ENCODE data around the gene TNFRSF1B. TPM values are rescaled to one million over a fixed set of nuclear protein-coding genes. Genes with fewer than 3 reads are reported as not detected.

The TNFRSF1B gene
- total RNA-seq, 1 donor from 2014 or later, result under 0.01 TPM

- DNase-seq (ENCODE audit: low read depth) (peak; percentile 97), FAIRE-seq (peak; percentile 81)
- Histone ChIP-seq H3K36me3 (ENCODE audit: control insufficient read depth, insufficient read depth, low read length) (peaks cover 5% of the 10 kb centered on the region), H3K4me3 (ENCODE audit: low read depth, low read length) (no peak overlapping the region), H3K27me3 (ENCODE audit: control insufficient read depth, insufficient read depth, low read length) (no peaks in the 10 kb centered on the region)
- no peak for TF ChIP-seq CTCF (IDR thresholded peaks at IDR 0.05; ENCODE audit: insufficient read depth, low read length, severe bottlenecking)
These were observed 65.4 kb downstream of the TNFRSF1B start for GRCh38 chr1:12232221-12232620.

- peak; percentile 15 for DNase-seq (ENCODE audit: low read depth)
- peak; percentile 36 for TF ChIP-seq CTCF (IDR thresholded peaks at IDR 0.05; ENCODE audit: insufficient read depth, low read length, severe bottlenecking)
- Histone ChIP-seq H3K27me3 (ENCODE audit: control insufficient read depth, insufficient read depth, low read length) (no peaks in the 10 kb centered on the region), H3K4me3 (ENCODE audit: low read depth, low read length) (no peak overlapping the region), H3K36me3 (ENCODE audit: control insufficient read depth, insufficient read depth, low read length) (peaks cover 19% of the 10 kb centered on the region)
- no peak for FAIRE-seq
These were observed 77.3 kb downstream of the TNFRSF1B start for GRCh38 chr1:12244078-12244477.

GRCh38 chr1:12244585-12244984 lies 77.8 kb downstream of the TNFRSF1B start:
- FAIRE-seq, result no peak
- TF ChIP-seq CTCF (IDR thresholded peaks at IDR 0.05; ENCODE audit: insufficient read depth, low read length, severe bottlenecking), result no peak

GRCh38 chr1:12245116-12245515 lies 78.3 kb downstream of the TNFRSF1B start:
- DNase-seq (ENCODE audit: low read depth), result no peak
- peaks cover 25% of the 10 kb centered on the region for H3K36me3 ChIP-seq (ENCODE audit: control insufficient read depth, insufficient read depth, low read length)
- TF ChIP-seq CTCF (IDR thresholded peaks at IDR 0.05; ENCODE audit: insufficient read depth, low read length, severe bottlenecking), result no peak
- FAIRE-seq, result no peak
- H3K4me3 ChIP-seq (ENCODE audit: low read depth, low read length), result no peak overlapping the region
- H3K27me3 ChIP-seq (ENCODE audit: control insufficient read depth, insufficient read depth, low read length), result no peaks in the 10 kb centered on the region

More at GRCh38 chr1:12244585-12244984, 77.8 kb downstream of the TNFRSF1B start:
- DNase-seq (ENCODE audit: low read depth), result peak; percentile 19
- peaks cover 22% of the 10 kb centered on the region for H3K36me3 ChIP-seq (ENCODE audit: control insufficient read depth, insufficient read depth, low read length)
- no peaks in the 10 kb centered on the region for H3K27me3 ChIP-seq (ENCODE audit: control insufficient read depth, insufficient read depth, low read length)
- no peak overlapping the region for H3K4me3 ChIP-seq (ENCODE audit: low read depth, low read length)

- Histone ChIP-seq H3K36me3 (ENCODE audit: control insufficient read depth, insufficient read depth, low read length) (peaks cover 27% of the 10 kb centered on the region), H3K4me3 (ENCODE audit: low read depth, low read length) (no peak overlapping the region), H3K27me3 (ENCODE audit: control insufficient read depth, insufficient read depth, low read length) (no peaks in the 10 kb centered on the region)
- FAIRE-seq (no peak), DNase-seq (ENCODE audit: low read depth) (no peak)
- TF ChIP-seq CTCF (IDR thresholded peaks at IDR 0.05; ENCODE audit: insufficient read depth, low read length, severe bottlenecking), result no peak
These were observed 78.9 kb downstream of the TNFRSF1B start for GRCh38 chr1:12245733-12246132.

- no peak for FAIRE-seq
- no peaks in the 10 kb centered on the region for H3K27me3 ChIP-seq (ENCODE audit: control insufficient read depth, insufficient read depth, low read length)
- H3K36me3 ChIP-seq (ENCODE audit: control insufficient read depth, insufficient read depth, low read length), result peaks cover 28% of the 10 kb centered on the region
- DNase-seq (ENCODE audit: low read depth), result no peak
- H3K4me3 ChIP-seq (ENCODE audit: low read depth, low read length), result no peak overlapping the region
- TF ChIP-seq CTCF (IDR thresholded peaks at IDR 0.05; ENCODE audit: insufficient read depth, low read length, severe bottlenecking), result no peak
These were observed 79.8 kb downstream of the TNFRSF1B start for GRCh38 chr1:12246584-12246983.
